Inflammatory macrophage treated with lipopolysaccharide for 1 hour (primary cell): Measurements from ENCODE around the gene GLRB.
"Not testable (repeated sequence)": the region's sequence is repeated elsewhere in the genome, so short reads cannot be mapped to it uniquely, and the experiment has no call there.

Experiments
- DNase-seq, 2 donors: peaks; one replicate each; pipeline ENCODE4 v3.0.0-alpha.2; 2020 to 2022

GLRB gene

DNA sequence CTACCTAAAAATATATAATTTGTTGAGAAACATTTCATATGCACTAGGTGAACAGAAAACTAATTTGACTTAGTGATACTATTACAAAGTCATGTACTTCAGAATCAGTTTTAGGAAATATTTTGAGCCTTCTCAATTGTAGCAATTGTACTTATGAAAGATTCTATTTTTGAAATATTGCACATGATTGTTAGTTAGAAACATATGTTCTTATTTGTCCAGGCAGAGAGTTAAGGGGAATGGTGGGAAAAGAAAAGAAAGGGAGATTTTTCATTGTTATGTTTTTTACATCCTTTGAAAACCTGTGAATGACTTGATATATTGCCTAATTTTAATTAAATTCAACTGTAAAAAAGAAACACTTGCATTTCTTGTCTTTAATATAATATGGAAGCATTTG is 66.0 kb downstream of the GLRB start:
- no peak for DNase-seq

DNA sequence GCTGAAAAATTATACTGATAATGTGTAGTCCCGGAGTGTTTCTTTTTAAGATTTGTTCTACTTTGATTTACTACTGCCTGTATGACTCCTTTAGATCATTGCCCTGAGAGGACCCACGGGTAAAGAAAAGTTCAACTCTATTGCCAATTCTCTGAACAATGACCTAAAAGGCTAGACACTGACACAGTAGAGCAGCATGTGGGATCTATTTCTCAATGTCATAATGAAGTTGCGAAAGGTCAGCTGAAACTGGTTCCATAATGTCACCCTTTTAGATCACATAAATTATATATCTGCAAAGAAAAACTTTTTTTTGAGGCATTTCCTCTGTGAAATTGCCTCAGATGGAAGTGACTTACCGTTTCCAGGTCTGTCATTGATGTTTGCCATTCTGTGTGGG is 67.4 kb downstream of the GLRB start:
- peak in 1 of 2 donors; percentile 12 for DNase-seq

GRCh38 chr4:157151711-157152110 is 75.8 kb downstream of the GLRB start:
- no peak for DNase-seq

- DNase-seq, result no peak
Observed at GRCh38 chr4:157165935-157166610, 90.1 kb downstream of the GLRB start.

DNA sequence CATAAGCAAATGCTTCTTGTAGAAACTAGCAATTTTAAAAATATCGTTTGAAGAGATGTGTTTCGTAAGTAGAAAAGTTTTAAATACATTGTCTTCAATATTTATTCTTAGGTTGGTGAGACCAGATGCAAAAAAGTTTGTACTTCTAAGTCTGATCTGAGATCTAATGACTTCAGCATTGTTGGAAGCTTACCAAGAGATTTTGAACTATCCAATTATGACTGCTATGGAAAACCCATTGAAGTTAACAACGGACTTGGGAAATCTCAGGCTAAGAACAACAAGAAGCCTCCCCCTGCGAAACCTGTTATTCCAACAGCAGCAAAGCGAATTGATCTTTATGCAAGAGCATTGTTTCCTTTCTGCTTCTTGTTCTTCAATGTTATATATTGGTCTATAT is 94.4 kb downstream of the GLRB start:
- DNase-seq, result no peak

DNA sequence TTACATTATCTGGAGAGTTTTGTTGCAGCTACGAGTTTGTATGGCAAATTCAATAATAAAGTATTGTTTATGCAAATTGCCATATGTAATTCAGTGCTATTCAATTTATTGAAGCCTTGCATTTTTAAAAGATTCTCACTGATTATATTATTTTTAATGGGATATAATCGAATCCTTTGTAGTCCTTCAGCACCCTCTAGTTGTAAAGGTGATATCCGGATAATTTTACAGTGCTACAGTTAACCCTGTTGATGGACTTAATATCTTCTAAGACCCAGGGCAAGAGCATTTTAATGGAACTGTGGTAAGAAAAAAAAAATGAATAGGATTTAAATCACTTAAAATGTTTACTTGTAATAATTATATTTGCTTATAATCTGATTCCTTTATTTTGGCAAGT is 96.1 kb downstream of the GLRB start:
- no peak for DNase-seq

- not testable (repeated sequence) for DNase-seq
Observed at GRCh38 chr4:157180268-157180667, 104.3 kb downstream of the GLRB start.

- no peak for DNase-seq
Observed at GRCh38 chr4:157184300-157184699, 108.3 kb downstream of the GLRB start.

DNA sequence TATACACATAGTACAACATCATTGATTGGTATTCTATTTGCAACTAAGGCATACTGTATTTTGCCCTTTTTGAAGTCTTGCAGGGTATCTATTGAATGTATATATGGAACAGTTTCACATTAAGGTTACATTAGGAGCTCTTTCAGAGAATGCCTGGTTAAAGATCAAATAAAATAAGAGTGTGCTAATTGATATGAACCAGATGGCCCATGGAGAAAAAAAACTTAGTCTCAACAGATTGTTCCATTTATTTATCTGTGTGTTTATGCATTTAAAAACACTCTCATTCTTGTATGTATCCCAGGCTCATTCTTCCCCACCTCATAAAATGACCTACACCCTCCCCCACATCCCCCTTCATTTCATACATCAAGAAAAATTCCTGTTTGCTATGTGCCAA is 109.4 kb downstream of the GLRB start:
- DNase-seq, result no peak

DNA sequence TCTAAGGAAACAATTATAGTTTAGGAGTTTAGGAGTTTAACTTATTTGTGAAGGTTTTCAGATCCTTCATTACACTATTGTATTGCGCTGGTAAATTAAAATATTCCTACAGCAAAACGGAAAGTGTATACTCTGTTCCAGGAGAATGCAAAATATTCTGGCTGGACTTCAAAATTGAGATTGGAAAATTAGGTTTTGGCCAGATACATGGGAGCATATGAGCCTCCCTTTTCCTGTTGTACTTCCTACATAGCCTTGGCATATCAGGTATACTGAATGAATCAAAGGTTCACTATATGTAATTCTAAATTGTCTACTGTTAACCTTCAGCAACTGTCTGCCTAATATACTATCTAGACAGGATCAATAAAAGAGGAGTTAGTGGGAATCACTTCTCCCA is 119.4 kb downstream of the GLRB start:
- DNase-seq, result no peak

GRCh38 chr4:157196046-157196445 is 120.1 kb downstream of the GLRB start:
- DNase-seq, result no peak

- DNase-seq, result peak in 1 of 2 donors; percentile 62
Observed at GRCh38 chr4:157204634-157205244, 128.8 kb downstream of the GLRB start.

DNA sequence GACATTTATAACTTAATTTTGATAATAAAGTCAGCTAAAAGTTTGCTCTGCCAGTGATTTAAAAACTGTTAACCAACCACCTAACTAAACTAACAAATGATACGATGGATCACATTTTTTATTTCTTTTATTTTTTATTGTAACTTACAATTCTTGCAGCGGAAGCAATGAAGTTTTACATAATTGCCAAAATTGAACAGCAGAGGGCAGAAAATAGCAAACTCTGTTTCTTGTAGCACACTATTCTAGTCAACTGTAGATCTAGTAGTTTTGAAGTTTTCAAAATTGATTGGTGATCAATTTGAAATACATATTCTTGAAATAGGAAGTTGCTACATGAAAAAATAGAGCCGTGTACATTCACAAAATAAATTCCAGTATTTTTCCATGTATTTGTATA is 141.8 kb downstream of the GLRB start:
- DNase-seq, result peak in 1 of 2 donors; percentile 49

DNA sequence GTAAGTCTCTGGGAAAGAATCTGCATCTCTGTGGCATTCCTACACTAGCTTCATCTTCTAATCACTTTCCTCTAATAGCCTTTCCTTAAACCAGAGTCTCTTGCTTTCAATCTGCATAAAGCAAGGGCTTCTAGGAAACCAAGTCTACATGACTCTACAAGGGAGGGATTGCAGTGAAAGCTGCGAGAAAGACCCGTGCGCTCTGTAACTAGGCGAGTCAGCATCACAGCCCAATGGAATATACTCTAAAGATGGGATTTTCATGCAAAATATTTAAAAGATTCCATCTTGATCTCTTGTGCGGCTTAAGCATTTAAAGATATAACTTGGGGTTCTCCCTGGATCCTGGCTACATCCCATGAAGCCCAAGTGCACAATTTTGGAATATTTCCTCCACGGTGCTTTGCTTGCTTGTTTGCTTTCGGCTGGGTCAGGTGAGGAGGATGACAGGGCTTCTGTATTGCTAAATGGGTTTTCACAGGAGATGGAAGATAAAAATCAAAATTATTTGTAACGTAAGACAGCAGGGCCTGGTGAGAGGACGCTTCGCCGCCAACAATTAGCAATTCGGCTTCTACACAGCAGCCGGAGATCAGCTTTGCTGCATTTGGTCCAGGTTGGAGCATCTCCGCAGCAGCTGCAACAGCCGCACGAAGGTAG is 143.9 kb downstream of the GLRB start:
- DNase-seq, result no peak

DNA sequence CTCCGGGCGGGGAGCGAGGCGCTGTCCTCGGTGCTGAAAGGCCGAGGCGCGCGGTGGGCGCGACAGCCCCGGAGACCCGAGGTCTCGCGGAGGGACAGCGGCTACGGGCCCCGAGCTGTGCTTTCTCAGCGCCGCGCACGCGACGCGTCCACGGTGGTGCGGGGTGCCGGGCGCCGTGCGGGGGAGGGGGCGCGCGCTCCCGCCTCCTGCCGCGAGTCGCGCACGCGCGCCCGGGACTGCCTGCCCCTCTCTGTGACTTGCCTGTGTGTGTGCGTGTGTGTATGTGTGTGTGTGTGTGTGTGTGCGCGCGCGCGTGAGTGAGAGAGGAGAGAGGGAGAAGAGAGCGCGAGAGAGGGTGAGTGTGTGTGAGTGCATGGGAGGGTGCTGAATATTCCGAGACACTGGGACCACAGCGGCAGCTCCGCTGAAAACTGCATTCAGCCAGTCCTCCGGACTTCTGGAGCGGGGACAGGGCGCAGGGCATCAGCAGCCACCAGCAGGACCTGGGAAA is 144.5 kb downstream of the GLRB start, which contains the start of gene GRIA2:
TSS of gene GRIA2 (plus strand) at position 358 of the 511 bp plus-strand sequence. CDS start 315 bp downstream, outside the sequence.
- peak; percentile 6 to 10 for DNase-seq

GRCh38 chr4:157221426-157221894 is 145.5 kb downstream of the GLRB start:
- DNase-seq, result no peak
